Activated gamma-delta T cell treated with Interleukin-2 at 50 U/mL for 16 hours (primary cell): Measurements from ENCODE around the gene RDH8.

Source experiments
- DNase-seq: peaks from one replicate; pipeline ENCODE4 v3.0.0-alpha.2; 2020

The RDH8 gene

GRCh38 chr19:10043286-10043927, 30.1 kb downstream of the RDH8 start:
- DNase-seq: no peak

DNA sequence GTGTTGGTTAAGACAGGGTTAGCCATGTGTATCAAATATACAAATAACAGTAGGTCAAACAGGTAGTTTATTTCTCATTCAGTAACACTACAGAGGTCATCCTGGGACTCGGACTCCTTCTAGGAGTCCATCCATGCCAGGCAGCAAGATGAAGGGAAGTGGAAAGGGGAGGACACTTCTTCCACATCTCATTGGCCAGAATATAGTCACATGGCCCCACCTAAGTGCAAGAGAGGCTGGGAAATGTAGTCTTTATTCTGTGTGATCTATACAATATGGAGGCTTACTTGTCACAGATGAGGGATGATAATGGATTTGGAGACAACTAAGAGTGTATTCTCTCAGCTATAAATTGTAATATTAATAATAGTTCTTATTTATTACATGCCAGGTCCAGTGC, 31.1 kb downstream of the RDH8 start:
- DNase-seq: no peak

- DNase-seq: no peak
These were observed 32.1 kb downstream of the RDH8 start for GRCh38 chr19:10045371-10045770.

DNA sequence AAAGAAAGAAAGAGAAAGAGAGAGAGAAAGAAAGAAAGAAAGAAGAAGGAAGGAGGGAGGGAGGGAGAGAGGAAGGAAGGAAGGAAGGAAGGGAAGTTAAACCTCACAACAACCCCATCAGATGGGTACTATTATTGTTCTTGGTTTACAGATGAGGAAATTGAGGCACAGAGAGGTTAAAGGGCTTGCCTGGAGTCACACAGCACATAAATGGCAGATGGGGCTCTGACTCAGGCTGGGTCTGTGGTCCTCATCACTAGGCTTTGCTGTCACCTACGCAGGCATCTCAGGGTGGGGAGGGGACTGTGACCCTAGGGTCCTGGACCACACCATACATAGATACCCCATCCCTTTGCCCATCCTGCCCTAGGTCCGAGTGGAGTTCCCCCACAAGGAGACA, 36.3 kb downstream of the RDH8 start:
- DNase-seq: no peak

DNA sequence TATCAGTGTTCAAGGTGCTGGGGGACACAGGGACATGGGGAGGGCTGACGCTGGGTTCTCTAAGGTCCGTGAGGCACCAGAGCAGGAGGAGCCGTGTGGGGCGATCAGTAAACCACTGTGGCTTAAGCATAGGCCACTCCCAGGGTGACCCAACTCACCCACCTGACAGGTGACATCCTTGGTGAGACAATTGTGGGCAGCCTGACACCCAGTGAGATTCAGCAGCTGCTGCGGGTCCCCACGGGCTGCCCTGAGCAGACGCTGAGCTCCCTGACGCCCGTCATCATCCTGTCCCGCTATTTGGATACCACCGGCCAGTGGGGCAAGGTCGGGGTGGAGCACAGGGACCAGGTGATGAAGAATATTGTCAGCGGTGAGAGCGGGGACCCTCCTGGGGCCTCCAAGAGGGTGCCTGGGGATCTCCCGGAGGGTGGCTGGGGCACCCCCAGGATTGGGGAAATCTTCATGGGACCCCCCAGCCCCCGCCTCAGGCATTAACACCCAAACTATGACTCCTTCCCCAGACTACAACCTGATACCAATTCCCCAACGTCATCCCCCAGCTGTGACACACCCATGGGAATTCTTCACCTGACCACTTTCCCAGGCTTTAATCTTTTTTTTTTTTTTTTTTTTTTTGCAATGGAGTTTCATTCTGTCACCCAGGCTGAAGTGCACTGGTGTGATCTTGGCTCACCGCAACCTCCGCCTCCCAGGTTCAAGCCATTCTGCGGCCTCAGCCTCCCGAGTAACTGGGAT, 39.5 kb downstream of the RDH8 start:
- DNase-seq: no peak

GRCh38 chr19:10061717-10062310, 48.5 kb downstream of the RDH8 start:
- no peak for DNase-seq

- DNase-seq: no peak
These were observed 54.9 kb downstream of the RDH8 start for GRCh38 chr19:10068205-10068604.

- DNase-seq: no peak
These were observed 55.8 kb downstream of the RDH8 start for GRCh38 chr19:10069046-10069445.

DNA sequence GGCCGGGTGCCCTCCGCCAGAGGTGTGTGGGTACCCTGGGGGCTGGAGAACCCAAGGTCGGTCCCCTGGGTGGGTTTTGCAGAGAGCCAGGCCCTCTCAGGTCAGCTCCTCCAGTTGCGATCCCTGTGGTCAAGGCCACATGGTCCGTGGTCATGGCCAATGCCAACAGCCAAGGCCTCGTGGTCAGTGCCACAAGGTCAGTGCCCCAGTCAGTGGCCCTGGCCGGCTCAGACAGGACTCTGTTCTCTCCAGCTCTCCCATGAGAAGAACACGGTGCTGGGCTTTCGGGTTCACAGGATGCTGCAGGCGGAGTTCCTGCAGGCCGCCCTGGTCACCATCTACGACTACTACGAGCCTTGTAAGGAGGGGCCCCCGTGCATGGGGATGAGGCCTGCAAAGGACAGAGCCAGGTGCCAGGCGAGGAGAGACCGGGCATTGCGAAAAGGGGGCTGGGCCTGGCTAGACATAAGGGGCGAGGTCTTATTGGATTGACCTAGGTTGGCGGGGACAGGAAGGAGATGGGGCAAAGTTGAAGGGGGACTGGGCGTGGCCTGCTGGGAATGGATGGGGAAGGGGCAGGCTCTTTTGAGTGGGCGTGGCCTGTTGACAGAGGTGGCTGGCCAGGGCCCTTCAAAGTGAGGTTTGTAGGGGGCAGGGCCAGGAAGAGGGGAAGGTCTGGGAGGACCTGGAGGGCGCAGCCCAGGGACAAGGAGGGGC, 57.6 kb downstream of the RDH8 start:
- DNase-seq: no peak
